ENCODE measurements around the gene AMZ2. TPM values are rescaled to one million over a fixed set of nuclear protein-coding genes. Genes with fewer than 3 reads are reported as not detected.
"Not testable (repeated sequence)": the region's sequence is repeated elsewhere in the genome, so short reads cannot be mapped to it uniquely, and the experiment has no call there.

Gene AMZ2
- total and polyA plus RNA-seq, 7 donors, result 31.1 to 121 (median 75.3) TPM

- ATAC-seq (no peak), DNase-seq (no peak)
- Histone ChIP-seq H3K27me3 (ENCODE audit: insufficient read depth in 3 of 3, low read length in 2 of 3) (no peaks in the 10 kb centered on the region), H3K27ac (peak overlapping the region; percentile 89), H3K9me3 (no peaks in the 10 kb centered on the region), H3K4me3 (no peak overlapping the region), H3K36me3 (ENCODE audit: insufficient read depth in 1 of 2, low read depth in 1 of 2) (peaks cover 2 to 23% of the 10 kb centered on the region in 2 donors), H3K4me1 (peaks cover 6% of the 10 kb centered on the region)
- TF ChIP-seq CTCF (IDR thresholded peaks at IDR 0.05), result no peak
- WGBS, 3 donors, result 55 to 75% (median 62%) methylated on average over 8 to 9 of the region's 9 CpGs
- intact Hi-C loops (cut with DNase I), result loop anchor here in 1 of 2 donors (5.0 to 10.0 kb wide), 3 partner anchors 137 to 205 kb away; no protein-coding TSS in a partner anchor
These were observed 12.4 kb downstream of the AMZ2 start for GRCh38 chr17:68260051-68260762.

DNA sequence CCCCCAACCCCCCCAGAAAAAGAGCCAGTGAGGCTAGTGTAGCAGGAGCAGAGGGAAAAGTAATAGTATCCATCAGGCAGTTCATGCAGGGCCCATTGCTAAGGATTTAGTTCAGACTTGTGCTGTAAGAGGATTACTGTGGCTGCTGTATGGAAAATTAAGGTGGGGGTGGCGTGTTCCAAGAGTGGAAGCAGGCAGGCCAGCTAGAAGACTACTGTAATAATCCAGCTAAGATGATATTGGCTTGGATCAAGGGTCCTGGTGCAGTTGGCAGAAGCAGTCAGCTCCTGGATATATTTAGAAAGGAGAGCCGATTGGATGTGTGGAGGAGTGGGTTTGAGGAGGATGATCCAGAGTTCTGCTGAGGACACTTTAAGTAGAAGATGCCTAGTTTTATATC, 14.6 kb downstream of the AMZ2 start:
- H3K36me3 ChIP-seq (ENCODE audit: insufficient read depth in 1 of 2, low read depth in 1 of 2); H3K9me3 ChIP-seq; H3K4me3 ChIP-seq; H3K4me1 ChIP-seq; DNase-seq; H3K27me3 ChIP-seq (ENCODE audit: insufficient read depth in 3 of 3, low read length in 2 of 3): not testable (repeated sequence)
- 22 to 37% (median 31%) methylated on average over 2 of the region's 2 CpGs for whole genome bisulfite sequencing, 3 donors
- peak in 1 of 4 donors; percentile 8 for ATAC-seq
- intact Hi-C loops (cut with DNase I), result loop anchor here (2.0 to 10.0 kb wide), 6 partner anchors 135 to 202 kb away; no protein-coding TSS in a partner anchor
- H3K27ac ChIP-seq, result peak overlapping the region; percentile 36

GRCh38 chr17:68263101-68263681, 15.3 kb downstream of the AMZ2 start:
- intact Hi-C loops (cut with DNase I), result loop anchor here (2.0 to 10.0 kb wide), 6 partner anchors 134 to 202 kb away; no protein-coding TSS in a partner anchor

GRCh38 chr17:68265833-68266232, 18.0 kb downstream of the AMZ2 start:
- WGBS, 3 donors, result 94 to 99% (median 95%) methylated on average over 2 of the region's 2 CpGs
- not testable (repeated sequence) for H3K9me3 ChIP-seq; DNase-seq; H3K27me3 ChIP-seq (ENCODE audit: insufficient read depth in 3 of 3, low read length in 2 of 3); H3K27ac ChIP-seq; ATAC-seq; H3K4me1 ChIP-seq; H3K4me3 ChIP-seq; H3K36me3 ChIP-seq (ENCODE audit: insufficient read depth in 1 of 2, low read depth in 1 of 2)
- intact Hi-C loops (cut with DNase I), result loop anchor here in 1 of 2 donors (10.0 kb wide), 2 partner anchors 169 to 199 kb away; no protein-coding TSS in a partner anchor

More at GRCh38 chr17:68263101-68263681, 15.3 kb downstream of the AMZ2 start:
- 11 to 16% (median 13%) methylated on average over 8 to 9 of the region's 9 CpGs for WGBS, 3 donors
- H3K27ac ChIP-seq, result peak overlapping the region; percentile 36
- not testable (repeated sequence) for H3K27me3 ChIP-seq (ENCODE audit: insufficient read depth in 3 of 3, low read length in 2 of 3); H3K36me3 ChIP-seq (ENCODE audit: insufficient read depth in 1 of 2, low read depth in 1 of 2); H3K4me3 ChIP-seq; H3K4me1 ChIP-seq; H3K9me3 ChIP-seq; DNase-seq
- peak; percentile 68 to 81 (median 71) for ATAC-seq
- TF ChIP-seq CTCF (IDR thresholded peaks at IDR 0.05), result peak; percentile 71

DNA sequence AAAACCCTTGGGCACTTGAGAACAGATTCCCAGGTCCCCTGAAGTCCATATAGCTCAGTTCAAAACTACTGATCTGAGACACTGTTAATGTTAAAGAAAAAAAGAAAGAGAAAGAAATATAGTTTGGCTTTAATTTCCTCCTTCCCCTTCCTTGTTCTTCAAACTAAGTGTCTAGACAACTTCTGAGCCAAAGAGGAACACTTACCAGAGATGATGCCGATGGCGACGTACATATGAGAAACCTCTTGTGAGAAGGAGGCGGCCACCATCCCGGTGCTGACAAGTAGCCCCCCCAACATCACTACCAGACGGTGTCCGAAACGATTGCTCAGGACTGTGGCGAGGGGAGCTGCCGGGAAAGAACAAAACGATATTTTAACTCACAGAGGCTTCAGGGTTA, 25.9 kb downstream of the AMZ2 start:
- intact Hi-C loops (cut with DNase I), result no loop called here
- TF ChIP-seq CTCF (IDR thresholded peaks at IDR 0.05), result no peak
- no peak for ATAC-seq
- no peaks in the 10 kb centered on the region for H3K27me3 ChIP-seq (ENCODE audit: insufficient read depth in 3 of 3, low read length in 2 of 3)
- WGBS, 3 donors, result 80 to 83% (median 83%) methylated on average over 11 of the region's 11 CpGs
- H3K9me3 ChIP-seq, result no peaks in the 10 kb centered on the region
- H3K36me3 ChIP-seq (ENCODE audit: insufficient read depth in 1 of 2, low read depth in 1 of 2), result peaks cover 4 to 20% of the 10 kb centered on the region in 2 donors
- no peak overlapping the region for H3K27ac ChIP-seq
- H3K4me3 ChIP-seq, result no peak overlapping the region
- no peak for DNase-seq
- H3K4me1 ChIP-seq, result no peaks in the 10 kb centered on the region

DNA sequence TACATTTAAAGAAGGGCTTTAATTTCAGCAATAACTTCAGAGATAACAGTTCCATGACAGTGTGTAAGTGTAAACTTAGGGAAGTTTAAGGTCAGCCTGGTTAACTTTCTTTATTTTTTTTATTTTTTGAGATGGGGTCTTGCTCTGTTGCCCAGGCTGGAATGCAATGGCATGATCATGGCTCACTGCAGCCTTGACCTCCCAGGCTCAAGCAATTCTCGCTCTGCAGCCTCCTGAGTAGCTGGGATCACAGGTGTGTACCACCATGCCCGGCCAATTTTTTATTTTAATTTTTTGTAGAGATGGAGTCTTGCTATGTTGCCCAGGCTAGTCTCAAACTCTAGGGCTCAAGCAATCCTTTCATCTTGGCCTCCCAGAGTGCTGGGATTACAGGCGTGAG, 28.5 kb downstream of the AMZ2 start:
- H3K4me3 ChIP-seq; H3K36me3 ChIP-seq (ENCODE audit: insufficient read depth in 1 of 2, low read depth in 1 of 2); intact Hi-C loops (cut with DNase I); ATAC-seq; DNase-seq; H3K27me3 ChIP-seq (ENCODE audit: insufficient read depth in 3 of 3, low read length in 2 of 3); H3K9me3 ChIP-seq; H3K27ac ChIP-seq; H3K4me1 ChIP-seq: not testable (repeated sequence)
- WGBS, 3 donors, result 95 to 98% (median 98%) methylated on average over 3 of the region's 3 CpGs
